ENCODE results near the gene STK32C.

GRCh38 chr10:132320654-132321469, 13.1 kb upstream of the STK32C start:
- TF ChIP-seq RAD21 (IDR thresholded peaks at IDR 0.05; ENCODE audit: low read length) (no peak), CTCF (conservative IDR thresholded peaks at IDR 0.05; ENCODE audit: low read depth, low read length) (no peak), POLR2A (IDR thresholded peaks at IDR 0.05; ENCODE audit: low read depth, low read length) (no peak), MAZ (IDR thresholded peaks at IDR 0.05; ENCODE audit: borderline replicate concordance, low read depth, low read length) (no peak), BHLHE40 (IDR thresholded peaks at IDR 0.05; ENCODE audit: low read depth, low read length) (no peak), CEBPB (IDR thresholded peaks at IDR 0.05; ENCODE audit: low read depth, low read length) (no peak), ELK1 (IDR thresholded peaks at IDR 0.05; ENCODE audit: borderline replicate concordance, low read depth, low read length) (no peak), RFX5 (IDR thresholded peaks at IDR 0.05; ENCODE audit: low read depth, low read length) (no peak)
